GM12891 (cell line): Measurements from ENCODE around the gene CLIP3.

Experiments used
- PAX5 ChIP-seq: IDR thresholded peaks from 2 replicates; pipeline ENCODE4 v1.6.1; 2011; ENCODE audit warnings: low read length, moderate library complexity, mild to moderate bottlenecking; ENCODE audit not compliant: insufficient read depth, severe bottlenecking
- POLR2A ChIP-seq: IDR thresholded peaks from 2 replicates; pipeline ENCODE4 v1.6.1; 2011; ENCODE audit warnings: low read depth, low read length, control low read depth
- POLR2AphosphoS5 ChIP-seq: IDR thresholded peaks from 2 replicates; pipeline ENCODE4 v1.6.1; 2011; ENCODE audit warnings: low read depth, low read length, control low read depth
- SPI1 ChIP-seq: IDR thresholded peaks from 2 replicates; pipeline ENCODE4 v1.6.1; 2011; ENCODE audit warnings: low read depth, low read length, control low read depth
- TAF1 ChIP-seq: IDR thresholded peaks from 2 replicates; pipeline ENCODE4 v1.6.1; 2011; ENCODE audit warnings: low read depth, low read length, control low read depth

DNA sequence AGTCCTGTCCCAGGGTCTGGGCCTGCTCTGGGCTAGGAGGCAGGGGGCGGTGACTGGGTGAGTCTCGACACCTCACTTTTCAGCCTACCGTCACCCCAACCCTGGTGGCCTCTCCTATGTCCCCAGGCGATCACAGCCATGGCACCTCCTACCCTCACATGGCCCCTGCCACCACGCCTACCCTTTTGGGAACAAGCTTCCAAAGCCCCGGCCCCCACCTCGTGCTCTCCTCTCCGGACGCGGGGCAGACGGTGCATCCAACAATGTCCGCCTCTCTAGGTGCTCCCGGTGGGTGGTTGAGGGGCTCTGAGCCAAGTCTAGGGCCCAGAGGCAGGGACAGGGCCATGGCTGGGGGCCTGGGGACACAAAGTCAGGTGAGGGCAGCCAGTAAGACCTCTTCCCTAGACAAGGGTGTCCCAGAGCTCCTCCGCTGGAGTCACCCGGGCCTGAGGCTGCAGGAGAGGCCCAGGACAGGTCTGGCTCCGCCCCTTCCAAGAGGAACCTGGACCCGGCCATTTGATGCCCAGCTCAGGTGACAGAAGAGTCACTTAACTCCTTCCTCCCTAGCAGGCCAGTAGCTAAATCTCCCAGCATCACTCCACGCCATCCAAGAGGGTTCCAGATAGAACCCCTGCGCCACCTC, 24.2 kb downstream of the CLIP3 start, which contains the start of gene SYNE4:
- TF ChIP-seq POLR2A, result no peak
- TF ChIP-seq POLR2AphosphoS5, result no peak
- TF ChIP-seq SPI1, result no peak
- TF ChIP-seq TAF1, result no peak
- no peak for TF ChIP-seq PAX5
